Activated T-cell treated with anti-CD3 and anti-CD28 coated beads, Interleukin-2, amount 50 U/mL, for 4 hours (primary cell): ENCODE data around the gene USP54. TPM values are rescaled to one million over a fixed set of nuclear protein-coding genes. Genes with fewer than 3 reads are reported as not detected.

ENCODE experiments used
- ATAC-seq, 2 donors: fragments of 200-7000 bp; cut with Tn5 transposase; one replicate each; pipeline ENCODE4 v1.10.0; 2021
- DNase-seq: peaks from one replicate; pipeline ENCODE4 v3.0.0-alpha.2; 2020
- H3K27me3 Mint-ChIP-seq: one replicate; pipeline ENCODE4 v1.8.0; 2021; ENCODE audit warnings: low read depth, mixed read lengths
- H3K36me3 Mint-ChIP-seq: one replicate; pipeline ENCODE4 v1.8.0; 2022; ENCODE audit warnings: mixed read lengths; ENCODE audit not compliant: insufficient read depth
- H3K4me1 Mint-ChIP-seq: one replicate; pipeline ENCODE4 v1.8.0; 2021; ENCODE audit warnings: low read depth, mixed read lengths
- H3K4me3 Mint-ChIP-seq: one replicate; pipeline ENCODE4 v1.8.0; 2021; ENCODE audit warnings: mild to moderate bottlenecking, moderate library complexity, mixed read lengths
- H3K9me3 Mint-ChIP-seq: one replicate; pipeline ENCODE4 v1.8.0; 2021; ENCODE audit warnings: mixed read lengths
- total RNA-seq, 3 donors: library from RNA; stranded (reverse); gene quantifications; one replicate each; pipeline ENCODE4 v1.2.1, GENCODE V29; 2021

Gene USP54
- total RNA-seq, 3 donors from 2014 or later, result 8.8 to 11.9 (median 10.5) TPM

DNA sequence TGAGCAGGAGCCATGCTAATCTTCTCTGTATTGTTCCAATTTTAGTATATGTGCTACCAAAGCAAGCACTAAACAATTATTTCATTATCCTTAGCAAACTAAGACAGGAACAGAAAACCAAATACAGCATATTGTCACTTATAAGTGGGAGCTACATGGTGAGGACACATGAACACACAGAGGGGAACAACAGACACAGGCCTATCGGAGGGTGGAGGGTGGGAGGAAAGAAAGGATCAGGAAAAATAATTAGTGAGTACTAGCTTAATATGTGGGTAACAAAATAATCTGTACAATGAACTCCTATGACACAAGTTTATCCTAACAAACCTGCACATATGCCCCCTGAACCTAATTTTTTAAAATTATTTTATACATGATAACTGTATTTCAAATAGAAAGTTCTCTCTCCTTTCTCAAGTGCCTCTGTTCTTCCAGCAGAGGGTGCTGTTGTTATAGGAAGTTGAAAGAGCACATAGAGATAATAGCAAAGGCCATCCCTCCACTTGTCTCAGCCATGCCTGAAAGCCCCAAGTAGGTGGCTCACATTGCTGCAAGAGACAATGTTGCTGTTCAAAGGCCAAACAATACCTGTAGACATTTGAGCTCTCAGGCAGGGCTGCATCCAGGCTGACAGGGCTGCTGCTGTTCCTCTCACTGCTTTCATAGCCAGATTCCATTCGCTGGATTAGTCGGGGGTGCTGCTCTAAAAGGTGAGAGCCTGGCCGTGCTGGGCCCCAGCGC is 61.9 kb downstream of the USP54 start:
- ATAC-seq, result peak; percentile 77 to 78
- Mint-ChIP-seq H3K36me3 (peaks cover 6% of the 10 kb centered on the region), H3K9me3 (no peaks in the 10 kb centered on the region), H3K4me3 (no peak overlapping the region), H3K27me3 (no peaks in the 10 kb centered on the region), H3K4me1 (no peaks in the 10 kb centered on the region)
- peak; percentile 30 for DNase-seq

GRCh38 chr10:73522263-73522662 is 68.9 kb downstream of the USP54 start:
- Mint-ChIP-seq H3K27me3 (no peaks in the 10 kb centered on the region), H3K9me3 (no peaks in the 10 kb centered on the region)
- ATAC-seq, result no peak

GRCh38 chr10:73519336-73519735 is 71.8 kb downstream of the USP54 start:
- ATAC-seq, result no peak
- Mint-ChIP-seq H3K27me3 (no peaks in the 10 kb centered on the region), H3K36me3 (peaks cover 5% of the 10 kb centered on the region), H3K9me3 (no peaks in the 10 kb centered on the region), H3K4me1 (no peaks in the 10 kb centered on the region), H3K4me3 (no peak overlapping the region)
- DNase-seq, result no peak

More at GRCh38 chr10:73522263-73522662, 68.9 kb downstream of the USP54 start:
- Mint-ChIP-seq H3K4me3 (no peak overlapping the region), H3K4me1 (no peaks in the 10 kb centered on the region), H3K36me3 (peaks cover 10% of the 10 kb centered on the region)
- no peak for DNase-seq

- Mint-ChIP-seq H3K4me1 (no peaks in the 10 kb centered on the region), H3K27me3 (no peaks in the 10 kb centered on the region), H3K36me3 (peaks cover 2% of the 10 kb centered on the region), H3K9me3 (no peaks in the 10 kb centered on the region), H3K4me3 (no peak overlapping the region)
- DNase-seq (no peak), ATAC-seq (no peak)
Observed at GRCh38 chr10:73517166-73517888, 73.8 kb downstream of the USP54 start.

GRCh38 chr10:73512207-73512743 is 78.9 kb downstream of the USP54 start:
- Mint-ChIP-seq H3K4me1 (no peaks in the 10 kb centered on the region), H3K4me3 (no peak overlapping the region), H3K36me3 (no peaks in the 10 kb centered on the region), H3K9me3 (no peaks in the 10 kb centered on the region), H3K27me3 (no peaks in the 10 kb centered on the region)
- no peak for ATAC-seq
- DNase-seq, result no peak

- Mint-ChIP-seq H3K36me3 (peaks cover 12% of the 10 kb centered on the region), H3K9me3 (no peaks in the 10 kb centered on the region), H3K27me3 (no peaks in the 10 kb centered on the region), H3K4me1 (no peaks in the 10 kb centered on the region), H3K4me3 (no peak overlapping the region)
- DNase-seq, result no peak
- no peak for ATAC-seq
Observed at GRCh38 chr10:73509695-73510094, 81.4 kb downstream of the USP54 start.

DNA sequence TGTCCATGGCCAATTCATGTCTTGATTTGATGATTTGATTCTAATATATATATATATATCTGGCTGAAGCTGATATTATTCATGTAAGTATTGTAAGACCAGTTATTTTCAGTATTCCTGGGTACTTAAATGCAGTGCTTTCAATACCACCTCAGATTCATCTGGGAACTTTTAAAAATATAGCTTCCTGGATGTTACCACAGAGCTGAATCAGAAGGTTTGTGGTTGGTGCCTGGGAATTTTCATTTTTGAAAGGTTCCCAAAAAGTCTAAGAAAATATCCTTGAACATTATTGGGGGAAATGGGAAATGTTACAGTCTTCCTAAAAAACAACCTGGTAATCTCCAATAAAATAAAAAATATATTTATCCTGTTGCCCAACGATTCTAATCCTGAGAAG is 84.7 kb downstream of the USP54 start:
- H3K9me3 Mint-ChIP-seq, result no peaks in the 10 kb centered on the region
- peaks cover 13% of the 10 kb centered on the region for H3K4me1 Mint-ChIP-seq
- no peak overlapping the region for H3K4me3 Mint-ChIP-seq
- peaks cover 29% of the 10 kb centered on the region for H3K36me3 Mint-ChIP-seq
- no peaks in the 10 kb centered on the region for H3K27me3 Mint-ChIP-seq
- ATAC-seq, result no peak
- DNase-seq, result no peak

DNA sequence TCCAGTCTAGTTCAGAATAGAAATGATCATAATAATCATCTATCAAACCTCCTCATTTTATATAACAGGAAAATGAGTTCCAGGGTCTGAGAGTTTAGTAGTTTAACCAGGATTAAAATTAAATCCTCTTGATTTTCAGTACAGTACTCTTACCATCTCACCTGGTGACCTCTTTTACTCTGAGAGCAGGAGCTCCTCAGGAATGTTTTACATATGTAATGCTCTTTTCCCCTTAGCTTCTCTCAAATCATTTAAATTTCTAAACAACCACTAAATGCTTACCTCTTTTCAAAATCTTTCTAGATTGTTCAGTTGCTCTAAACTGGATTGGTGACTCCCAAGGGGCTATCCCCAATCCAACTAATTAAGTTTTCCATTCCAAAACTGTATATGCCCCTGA is 85.1 kb downstream of the USP54 start:
- Mint-ChIP-seq H3K36me3 (peaks cover 32% of the 10 kb centered on the region), H3K9me3 (no peaks in the 10 kb centered on the region), H3K4me1 (peaks cover 17% of the 10 kb centered on the region), H3K27me3 (no peaks in the 10 kb centered on the region), H3K4me3 (no peak overlapping the region)
- ATAC-seq, result no peak
- DNase-seq, result no peak

GRCh38 chr10:73503037-73503436 is 88.1 kb downstream of the USP54 start:
- no peak for DNase-seq
- Mint-ChIP-seq H3K27me3 (no peaks in the 10 kb centered on the region), H3K4me3 (no peak overlapping the region), H3K9me3 (no peaks in the 10 kb centered on the region), H3K4me1 (peaks cover 27% of the 10 kb centered on the region), H3K36me3 (peaks cover 32% of the 10 kb centered on the region)
- ATAC-seq, result no peak

GRCh38 chr10:73501651-73502050 is 89.5 kb downstream of the USP54 start:
- Mint-ChIP-seq H3K9me3 (no peaks in the 10 kb centered on the region), H3K4me3 (peak overlapping the region; percentile 12), H3K4me1 (peaks cover 39% of the 10 kb centered on the region), H3K27me3 (no peaks in the 10 kb centered on the region), H3K36me3 (peaks cover 32% of the 10 kb centered on the region)
- no peak for DNase-seq
- peak; percentile 54 to 58 for ATAC-seq

DNA sequence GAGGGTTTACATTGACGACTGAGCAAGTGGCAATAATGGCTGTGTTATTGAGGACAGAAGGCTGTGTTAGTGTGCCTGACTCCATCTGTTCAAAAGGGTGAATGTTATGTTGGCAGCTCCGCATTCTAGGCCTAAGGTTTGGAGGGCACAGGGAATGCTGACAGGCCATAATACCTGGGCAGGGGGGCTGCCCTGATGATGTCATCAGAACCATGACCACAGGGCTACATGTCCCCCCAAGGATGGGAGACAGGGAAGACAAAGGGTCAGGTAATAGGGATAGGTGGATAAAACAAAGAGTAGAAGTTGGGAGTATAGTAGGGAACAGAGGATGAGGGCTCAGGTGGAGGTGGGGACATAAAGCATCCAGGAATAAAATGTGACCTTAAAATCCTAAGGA is 93.5 kb downstream of the USP54 start:
- Mint-ChIP-seq H3K27me3 (no peaks in the 10 kb centered on the region), H3K4me1 (peaks cover 62% of the 10 kb centered on the region), H3K36me3 (peaks cover 9% of the 10 kb centered on the region), H3K9me3 (no peaks in the 10 kb centered on the region), H3K4me3 (no peak overlapping the region)
- ATAC-seq, result no peak
- DNase-seq, result no peak

DNA sequence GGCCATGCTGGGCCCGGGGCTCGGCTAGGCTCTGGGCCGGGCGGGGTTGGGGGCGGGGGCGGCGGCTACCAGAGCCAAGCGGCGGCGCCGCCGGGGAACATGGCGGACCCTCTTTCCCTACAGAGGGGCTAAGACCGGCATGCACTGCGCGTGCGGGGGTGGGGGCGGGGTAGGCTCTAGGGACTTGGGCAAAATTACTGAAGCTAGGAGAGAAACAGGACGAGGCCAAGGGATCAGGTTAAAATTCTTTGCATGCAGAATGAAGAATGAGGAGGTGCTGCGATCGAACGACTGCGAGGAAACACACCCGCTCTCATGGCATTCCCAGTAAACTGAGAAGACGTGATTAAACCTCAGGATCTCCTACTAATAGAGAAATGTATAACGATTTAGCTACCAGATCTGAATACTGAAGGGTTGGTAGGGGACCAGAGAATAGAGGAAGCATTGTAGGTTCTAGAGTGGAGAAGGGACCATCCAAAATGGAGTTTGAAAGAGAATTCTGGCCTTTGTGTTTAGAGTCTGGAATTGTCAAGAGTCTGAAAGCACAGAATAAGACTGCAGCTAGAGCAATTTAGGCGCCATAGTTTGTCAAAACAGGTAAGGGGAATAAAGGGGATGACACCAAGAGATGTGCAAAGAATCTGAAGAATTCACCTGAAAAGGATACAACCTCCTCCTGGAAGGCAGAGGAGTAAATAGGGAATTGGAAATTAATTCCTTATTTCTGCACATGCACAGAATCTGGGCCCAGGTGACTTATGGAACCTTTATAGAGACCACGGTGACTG is 95.1 kb downstream of the USP54 start, which contains the start of gene PPP3CB:
TSS of gene PPP3CB (minus strand) at position 141 of the 791 bp plus-strand sequence. CDS start at position 6, 135 bp downstream.
- ATAC-seq, result peak; percentile 83 to 86
- H3K4me3 Mint-ChIP-seq, result peak within 1 kb of the TSS; percentile 93
- peak; percentile 89 for DNase-seq
- H3K27me3 Mint-ChIP-seq, result no peaks in the 10 kb centered on the region
- H3K4me1 Mint-ChIP-seq, result peaks cover 57% of the 10 kb centered on the region
- H3K9me3 Mint-ChIP-seq, result no peaks in the 10 kb centered on the region
- peaks cover 5% of the 10 kb centered on the region for H3K36me3 Mint-ChIP-seq

DNA sequence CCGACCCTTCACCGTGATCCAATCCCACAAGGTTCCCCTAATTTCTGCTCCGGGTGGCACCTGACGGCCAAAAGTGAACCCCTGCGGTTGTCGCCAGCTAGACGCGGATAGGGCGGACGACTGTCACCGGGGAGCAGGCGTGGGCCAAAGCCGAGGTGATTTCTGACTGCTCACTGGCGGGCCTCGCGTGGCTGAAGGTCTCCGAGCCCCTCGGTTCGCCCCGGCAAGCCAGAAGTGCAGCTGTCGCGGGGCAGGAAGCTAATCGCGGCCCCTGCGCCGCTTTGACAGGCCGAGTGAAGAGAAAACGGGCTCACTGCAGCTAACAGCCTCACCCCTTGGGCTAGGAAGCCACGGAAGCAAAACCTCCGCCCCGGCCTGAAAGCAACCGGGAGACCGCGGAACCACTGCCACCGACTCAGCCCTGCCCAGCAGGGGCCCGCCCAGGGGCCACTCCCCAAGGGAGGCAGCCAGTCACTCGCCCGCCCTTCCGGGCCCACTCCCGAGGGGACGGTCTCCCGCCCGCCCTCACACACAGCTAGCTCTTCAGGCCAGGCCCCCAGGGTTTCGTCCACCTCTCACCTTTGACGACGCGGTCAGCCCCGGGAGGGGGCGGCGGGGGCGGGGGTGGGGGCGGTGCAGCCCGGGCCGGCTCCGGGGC is 95.8 kb downstream of the USP54 start:
- peak; percentile 74 for DNase-seq
- Mint-ChIP-seq H3K4me1 (peaks cover 50% of the 10 kb centered on the region), H3K36me3 (peaks cover 5% of the 10 kb centered on the region), H3K9me3 (no peaks in the 10 kb centered on the region), H3K4me3 (peak overlapping the region; percentile 93), H3K27me3 (no peaks in the 10 kb centered on the region)
- ATAC-seq, result peak; percentile 90 to 93

DNA sequence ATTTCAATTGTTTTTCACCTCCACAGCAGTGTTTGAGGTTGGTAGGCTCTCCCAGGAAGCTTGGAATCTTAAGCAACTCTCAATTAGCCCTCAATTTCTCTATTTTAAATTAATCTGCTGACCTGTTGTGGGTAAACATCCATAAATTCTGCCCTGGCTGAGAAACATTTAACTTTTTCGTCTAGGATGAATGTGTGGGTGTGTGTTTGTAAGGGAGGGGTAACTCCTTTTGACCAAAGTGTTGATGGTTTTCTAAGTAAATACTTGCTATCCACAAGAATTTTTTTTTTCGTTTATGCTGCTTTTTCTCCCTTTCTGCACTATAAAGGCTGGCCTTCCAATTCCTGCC is 96.3 kb downstream of the USP54 start:
- H3K36me3 Mint-ChIP-seq, result peaks cover 8% of the 10 kb centered on the region
- peaks cover 53% of the 10 kb centered on the region for H3K4me1 Mint-ChIP-seq
- no peak for DNase-seq

More for the DNA sequence above, 96.3 kb downstream of the USP54 start:
- Mint-ChIP-seq H3K9me3 (no peaks in the 10 kb centered on the region), H3K27me3 (no peaks in the 10 kb centered on the region), H3K4me3 (peak overlapping the region; percentile 93)
- ATAC-seq, result no peak
